Frontal cortex (tissue), 4 donors: ENCODE results near the gene OR52N5. TPM values are rescaled to one million over a fixed set of nuclear protein-coding genes. Genes with fewer than 3 reads are reported as not detected.

Experiments used
- DNase-seq, 2 donors: peaks; one replicate each; pipeline ENCODE4 v3.0.0; 2012; ENCODE audit warnings: low spot score in 2 of 2
- FAIRE-seq: peaks from 2 replicates; lab custom pipeline; 2012; peaks lifted over from hg19 to GRCh38; lab: Jason Lieb, UNC
- total RNA-seq: library from RNA; depleted of rRNA; stranded (reverse); fragments of >200 nt; gene quantifications from one replicate; pipeline ENCODE4 v1.2.3, GENCODE V29; 2014
- donor health status: control.
- donor health status: control.
- donor health status: control.

Gene OR52N5
- total RNA-seq, 1 donor from 2014 or later, result not detected

DNA sequence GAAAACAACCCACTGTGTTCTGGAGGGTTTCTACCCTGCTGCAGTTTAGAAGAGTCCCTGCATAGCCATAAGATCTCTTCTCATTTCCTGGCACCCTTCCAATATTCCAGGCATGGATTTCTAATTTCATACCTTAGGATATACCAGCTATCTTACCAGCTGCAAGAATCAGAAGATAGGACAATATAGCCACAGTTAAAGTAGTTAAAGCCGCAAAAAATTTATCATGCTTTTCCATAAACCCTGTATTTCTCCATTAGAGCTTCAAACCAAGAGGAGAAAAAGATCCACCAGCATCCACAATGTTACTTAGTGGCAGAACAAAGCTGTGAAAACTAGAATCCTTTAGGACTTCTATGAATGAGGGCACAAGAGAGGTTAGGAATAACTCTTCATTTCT lies 55.5 kb downstream of the OR52N5 start:
- no peak for FAIRE-seq
- DNase-seq, result no peak

DNA sequence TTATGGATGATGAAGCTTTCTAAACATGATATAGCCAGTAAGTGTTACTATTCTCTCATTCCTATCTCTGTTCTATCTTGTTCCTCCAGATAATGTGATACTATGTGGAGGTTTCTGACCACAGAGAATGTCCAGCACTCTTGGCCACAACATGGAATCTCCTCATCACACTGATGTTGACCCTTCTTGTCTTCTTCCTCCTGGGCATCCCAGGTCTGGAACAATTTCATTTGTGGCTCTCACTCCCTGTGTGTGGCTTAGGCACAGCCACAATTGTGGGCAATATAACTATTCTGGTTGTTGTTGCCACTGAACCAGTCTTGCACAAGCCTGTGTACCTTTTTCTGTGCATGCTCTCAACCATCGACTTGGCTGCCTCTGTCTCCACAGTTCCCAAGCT lies 56.8 kb downstream of the OR52N5 start:
- DNase-seq (no peak), FAIRE-seq (no peak)

Other genes starting within 250 kb of the OR52N5 start
- 0.41 TPM for gene OR52H1, start 234.8 kb downstream of the OR52N5 start, total RNA-seq
- gene OR52B6, start 202.5 kb downstream of the OR52N5 start, total RNA-seq, result not detected
- gene TRIM6, start 186.7 kb downstream of the OR52N5 start, total RNA-seq, result 0.41 TPM
- 1.6 TPM for gene TRIM34, start 158.4 kb downstream of the OR52N5 start, total RNA-seq
- gene TRIM5, start 98.3 kb downstream of the OR52N5 start, total RNA-seq, result 4.5 TPM
- 9.4 TPM for gene TRIM22, start 93.6 kb downstream of the OR52N5 start, total RNA-seq
- not detected for gene OR56B1, start 46.9 kb downstream of the OR52N5 start, total RNA-seq
- not detected for gene OR52N4, start 29.1 kb downstream of the OR52N5 start, total RNA-seq
- gene OR52N1, start 7.9 kb upstream of the OR52N5 start, total RNA-seq, result not detected
- gene OR52N2, start 25.6 kb upstream of the OR52N5 start, total RNA-seq, result not detected
- not detected for gene OR52E6, start 58.5 kb upstream of the OR52N5 start, total RNA-seq
- gene OR52E8, start 74.3 kb upstream of the OR52N5 start, total RNA-seq, result not detected
- not detected for gene OR52E4, start 97.3 kb upstream of the OR52N5 start, total RNA-seq
- not detected for gene OR52E5, start 109.9 kb upstream of the OR52N5 start, total RNA-seq
- not detected for gene OR56A3, start 158.9 kb upstream of the OR52N5 start, total RNA-seq
- gene OR56A5, start 185.1 kb upstream of the OR52N5 start, total RNA-seq, result not detected
- 0.41 TPM for gene OR52L1, start 203.6 kb upstream of the OR52N5 start, total RNA-seq
- under 0.01 TPM for gene OR56A4, start 223.6 kb upstream of the OR52N5 start, total RNA-seq
- gene OR56A1, start 247.4 kb upstream of the OR52N5 start, total RNA-seq, result under 0.01 TPM